Left colon (tissue), 2 donors: Measurements from ENCODE around the gene METTL21A. TPM values are rescaled to one million over a fixed set of nuclear protein-coding genes. Genes with fewer than 3 reads are reported as not detected.

Source experiments
- ATAC-seq: fragments of 200-7000 bp; cut with Tn5 transposase; one replicate; pipeline ENCODE4 v1.9.1; 2020; ENCODE audit warnings: mild to moderate bottlenecking, moderate library complexity
- DNase-seq, 2 donors: peaks; one replicate each; pipeline ENCODE4 v3.0.0-alpha.2; 2020
- intact Hi-C, 2 donors: fragments of 100-400 bp; cut with DNase I in 1 of 2; cut with micrococcal nuclease in 1 of 2; formaldehyde crosslinking; loops; one replicate each; pipeline versions ENCODE4 v1.11.2 to v1.14.0; 2022; cut with DNase I, micrococcal nuclease
- total RNA-seq, 2 donors: library from RNA; stranded (reverse); fragmentation: NEBNext Ultra II Directional; extraction: Animal tissue kit (Norgen Biotek cat#: 25700); gene quantifications; one replicate each; pipeline ENCODE4 v1.2.1, GENCODE V29; 2021
- donor health status: DM: no; HTN: no; CAD: no.
- donor health status: DM: yes; HTN: yes; CAD: no.

Gene METTL21A
- total RNA-seq, 2 donors from 2014 or later = 16.3 to 16.5 TPM

DNA sequence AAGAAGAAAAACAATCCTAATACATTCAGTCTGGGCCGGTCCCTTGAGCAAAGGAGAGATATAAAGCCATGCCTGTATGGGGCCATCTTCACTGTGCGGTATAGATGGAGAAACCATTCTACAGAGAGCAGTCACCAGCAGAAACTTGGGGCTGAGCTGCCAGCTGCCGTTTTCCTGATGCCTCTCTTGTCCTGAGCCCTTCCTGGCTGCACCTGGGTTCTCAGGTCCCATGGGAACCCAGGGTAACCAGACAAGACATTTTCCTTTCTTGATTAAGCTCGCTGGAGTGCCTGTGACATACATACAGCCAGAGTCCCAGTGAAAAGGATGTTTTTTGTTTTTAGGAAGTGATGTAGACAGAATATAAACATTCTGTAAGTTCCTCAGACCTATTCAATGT lies 5.3 kb upstream of the METTL21A start:
- DNase-seq (no peak), ATAC-seq (no peak)
- intact Hi-C loops = no loop called here

- no peak for DNase-seq
- intact Hi-C loops = no loop called here
- ATAC-seq = no peak
These were observed 4.4 kb upstream of the METTL21A start for GRCh38 chr2:207629553-207629952.

- intact Hi-C loops = no loop called here
- ATAC-seq (peak; percentile 53), DNase-seq (peak; percentile 53 to 81)
These were observed 795 bp downstream of the METTL21A start for GRCh38 chr2:207624185-207625013.

GRCh38 chr2:207621501-207622039 lies 3.6 kb downstream of the METTL21A start:
- ATAC-seq (no peak), DNase-seq (no peak)
- intact Hi-C loops = no loop called here

DNA sequence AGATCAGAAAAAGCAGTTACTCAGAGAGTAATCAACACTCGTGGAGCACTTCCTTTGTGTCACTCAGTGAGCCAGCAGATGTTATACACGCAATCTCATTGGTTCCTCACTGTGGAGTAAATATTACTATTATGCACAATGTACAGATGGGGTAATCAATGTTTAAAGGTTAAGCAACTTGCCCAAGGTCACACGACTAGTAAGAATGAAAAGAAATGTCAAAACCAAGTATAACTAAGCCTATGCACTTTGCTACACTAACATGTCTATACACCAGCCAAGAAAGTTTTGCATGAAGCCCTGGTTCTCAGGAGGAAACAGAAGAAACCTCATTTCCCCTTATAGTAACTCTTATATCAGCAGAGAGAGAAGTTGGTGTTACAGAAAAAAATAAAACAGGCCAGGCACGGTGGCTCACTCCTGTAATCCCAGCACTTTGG lies 5.4 kb downstream of the METTL21A start:
- ATAC-seq (no peak), DNase-seq (no peak)

DNA sequence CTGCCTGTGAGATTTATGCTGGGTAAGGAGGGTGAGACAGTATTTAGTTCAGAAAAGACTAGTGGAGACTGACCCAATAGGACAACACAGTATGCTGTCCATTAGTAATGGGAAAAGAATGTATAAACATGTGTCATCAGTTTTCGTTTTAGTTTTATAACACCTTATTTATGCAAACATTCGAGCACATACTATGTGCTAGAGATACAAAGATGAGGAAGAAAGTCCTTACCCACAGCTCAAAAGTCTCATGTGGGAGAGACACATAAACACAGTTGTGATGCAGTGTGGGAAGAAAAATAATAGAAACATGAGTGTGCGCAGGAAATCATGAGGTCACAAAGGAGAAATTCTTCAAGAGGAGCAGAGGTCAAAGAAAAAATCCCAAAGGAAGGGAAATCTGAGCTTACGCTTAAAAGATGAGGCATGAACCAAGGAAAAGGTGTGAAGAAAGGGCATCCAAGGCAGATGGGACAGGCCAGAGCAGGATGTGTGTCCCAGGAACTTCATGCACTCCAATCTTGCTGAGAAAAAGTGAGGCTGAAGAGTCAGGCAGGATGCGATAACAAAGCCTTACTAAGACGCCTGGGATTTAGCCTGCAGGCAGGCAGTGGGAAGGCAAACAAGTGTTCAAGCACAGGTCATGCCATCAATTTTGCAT lies 8.1 kb downstream of the METTL21A start:
- ATAC-seq (peak; percentile 23), DNase-seq (no peak)
- intact Hi-C loops = no loop called here

More for the DNA sequence above, 5.4 kb downstream of the METTL21A start:
- intact Hi-C loops = no loop called here

DNA sequence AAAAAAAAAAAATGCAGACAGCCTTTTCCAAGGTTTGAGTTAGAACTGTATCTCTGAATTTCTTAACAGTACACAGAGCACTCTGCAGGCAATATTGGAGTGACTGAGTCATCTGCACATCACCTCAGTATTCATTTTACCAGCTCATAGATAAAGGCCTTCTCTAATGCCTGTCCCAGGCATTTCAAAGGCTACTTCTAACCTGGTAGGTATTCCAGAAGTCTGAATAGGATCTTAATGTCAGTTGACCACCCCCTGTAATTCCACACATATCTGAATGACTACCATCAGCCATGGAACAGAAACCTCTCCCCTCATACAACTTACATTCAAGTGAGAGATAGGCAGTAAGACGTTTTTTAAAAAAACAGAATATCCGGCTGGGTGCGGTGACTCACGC lies 9.0 kb downstream of the METTL21A start:
- intact Hi-C loops = no loop called here
- ATAC-seq = no peak
- DNase-seq = no peak

- intact Hi-C loops = no loop called here
- DNase-seq = no peak
- ATAC-seq = no peak
These were observed 10.4 kb downstream of the METTL21A start for GRCh38 chr2:207614824-207615223.

DNA sequence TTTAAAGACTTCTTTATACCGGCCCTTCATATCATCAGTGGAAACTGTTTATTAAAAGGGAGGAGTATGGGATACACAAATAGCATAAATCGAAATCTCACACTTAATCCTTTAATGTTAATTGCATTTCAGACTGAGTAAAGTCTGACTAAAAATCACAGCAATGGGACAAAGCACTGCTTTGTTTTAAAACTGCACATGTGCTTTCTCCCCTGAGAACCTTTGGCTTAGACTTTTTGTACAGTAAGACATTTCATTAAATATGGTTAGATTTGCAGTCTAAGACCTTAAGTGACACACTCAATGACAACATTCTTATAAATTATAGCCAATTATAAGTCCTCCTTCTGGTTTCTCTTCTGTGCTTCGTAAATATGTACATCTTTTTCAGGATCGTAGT lies 12.5 kb downstream of the METTL21A start:
- intact Hi-C loops = no loop called here
- DNase-seq (no peak), ATAC-seq (no peak)

DNA sequence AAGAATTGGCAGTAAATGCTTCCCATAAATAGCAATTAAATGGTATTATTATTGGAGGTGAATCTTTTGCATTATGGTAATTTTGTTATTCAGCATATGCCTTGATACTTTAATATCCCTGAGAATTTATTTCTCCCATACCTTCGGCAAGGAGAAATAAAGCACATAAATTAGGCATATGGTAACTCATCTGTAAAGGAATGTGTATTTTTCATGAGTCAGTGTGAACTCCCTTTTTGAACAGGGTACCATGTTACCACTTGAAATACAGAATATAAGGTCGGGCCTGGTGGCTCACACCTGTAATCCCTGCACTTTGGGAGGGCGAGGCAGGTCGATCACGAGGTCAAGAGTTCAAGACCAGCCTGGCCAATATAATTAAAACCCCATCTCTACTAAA lies 18.4 kb downstream of the METTL21A start:
- intact Hi-C loops = no loop called here
- DNase-seq (no peak), ATAC-seq (no peak)

GRCh38 chr2:207606399-207606798 lies 18.8 kb downstream of the METTL21A start:
- ATAC-seq = no peak
- DNase-seq = no peak
- intact Hi-C loops = no loop called here

- ATAC-seq (no peak), DNase-seq (no peak)
- intact Hi-C loops = no loop called here
These were observed 21.7 kb downstream of the METTL21A start for GRCh38 chr2:207603486-207603885.

DNA sequence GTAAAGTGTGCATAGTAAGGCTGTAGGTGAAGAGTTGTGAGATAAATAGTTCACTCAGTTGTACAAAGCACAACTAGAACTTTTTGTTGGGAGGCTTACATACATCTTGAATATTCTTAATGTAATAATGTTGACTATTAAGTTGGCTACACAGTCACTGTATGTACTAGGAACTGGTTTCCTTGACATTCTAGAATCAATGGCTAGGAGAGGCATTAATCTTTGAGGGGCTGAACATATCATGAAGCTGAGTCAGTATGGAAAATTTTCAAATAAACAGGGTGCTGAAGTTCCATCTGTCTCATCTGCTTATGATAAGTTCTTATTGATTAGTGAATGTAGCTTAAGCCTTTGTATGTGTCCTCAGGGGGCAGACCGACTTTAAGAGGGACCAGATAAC lies 23.4 kb downstream of the METTL21A start:
- intact Hi-C loops = no loop called here
- ATAC-seq (no peak), DNase-seq (no peak)

DNA sequence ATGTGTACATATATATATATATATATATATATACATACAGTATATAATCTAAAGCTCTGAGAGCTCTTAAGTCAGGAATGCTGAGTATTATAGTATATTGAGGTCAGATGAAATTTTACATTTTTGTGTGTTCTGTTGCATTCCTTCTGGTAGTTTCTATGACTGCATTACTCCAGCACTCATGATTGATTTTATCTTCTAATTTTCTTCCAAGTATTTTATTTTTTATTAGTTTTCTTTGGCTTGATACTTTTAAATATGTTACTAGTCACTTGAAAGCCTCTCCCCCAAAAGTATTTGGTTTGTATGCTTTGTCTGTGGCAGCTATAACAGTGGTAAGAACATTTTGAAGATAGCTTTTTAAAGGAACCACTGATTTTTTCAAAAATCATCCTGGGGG lies 25.0 kb downstream of the METTL21A start:
- DNase-seq = no peak
- intact Hi-C loops = no loop called here
- no peak for ATAC-seq

GRCh38 chr2:207599636-207600035 lies 25.6 kb downstream of the METTL21A start:
- ATAC-seq = no peak
- intact Hi-C loops = no loop called here
- DNase-seq = no peak

DNA sequence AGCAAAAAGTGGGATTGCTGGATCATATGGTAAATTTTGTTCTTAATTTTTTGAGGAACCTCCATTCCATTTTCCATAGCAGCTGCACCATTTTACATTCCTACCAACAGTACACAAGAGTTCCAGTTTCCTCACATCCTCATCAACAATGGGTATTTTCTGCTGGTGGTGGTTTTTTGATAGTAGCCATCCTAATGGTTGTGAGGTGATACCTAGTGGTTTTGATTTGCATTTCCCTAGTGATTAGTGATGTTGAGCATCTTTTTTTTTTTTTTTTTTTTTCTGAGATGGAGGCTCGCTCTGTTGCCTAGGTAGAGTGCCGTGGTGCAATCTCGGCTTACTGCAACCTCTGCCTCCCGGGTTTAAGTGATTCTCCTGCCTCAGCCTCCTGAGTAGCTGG lies 30.5 kb downstream of the METTL21A start:
- intact Hi-C loops = no loop called here
- ATAC-seq (no peak), DNase-seq (no peak)

DNA sequence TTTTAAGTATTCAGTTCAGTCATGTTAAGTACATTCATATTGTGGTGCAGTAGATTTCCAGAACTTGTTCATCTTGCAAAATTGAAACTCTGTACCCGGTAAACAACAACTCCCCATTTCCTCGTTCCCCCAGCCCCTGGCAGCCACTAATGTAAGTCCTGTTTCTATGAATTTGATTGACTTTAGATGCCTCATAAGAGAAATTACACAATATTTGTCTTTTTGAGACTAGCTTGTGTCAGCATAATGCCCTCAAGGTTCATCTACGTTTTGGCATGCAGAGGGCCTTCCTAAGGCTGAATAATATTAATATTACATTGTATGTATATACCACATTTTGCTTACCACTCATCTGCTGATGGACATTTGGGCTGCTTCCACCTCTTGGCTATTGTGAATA lies 30.9 kb downstream of the METTL21A start:
- intact Hi-C loops = no loop called here
- no peak for ATAC-seq

DNA sequence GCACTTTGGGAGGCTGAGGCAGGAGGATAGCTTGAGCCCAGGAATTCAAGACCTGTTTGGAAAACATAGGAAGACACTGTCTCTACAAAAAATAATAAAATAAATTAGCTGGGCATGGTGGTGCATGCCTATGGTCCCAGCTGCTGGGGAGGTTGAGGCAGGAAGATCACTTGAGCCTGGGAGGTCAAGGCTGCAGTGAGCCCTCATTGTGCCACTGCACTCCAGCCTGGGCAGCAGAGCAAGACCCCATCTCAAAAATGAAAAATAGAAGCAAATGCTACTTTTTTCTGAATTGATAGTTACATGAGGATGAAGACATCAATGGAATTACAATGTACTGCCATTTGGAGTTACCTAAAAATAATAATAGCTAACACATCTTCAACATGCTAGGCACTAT lies 31.9 kb downstream of the METTL21A start:
- DNase-seq (no peak), ATAC-seq (no peak)
- intact Hi-C loops = no loop called here

More for the DNA sequence above, 30.9 kb downstream of the METTL21A start:
- DNase-seq = no peak

DNA sequence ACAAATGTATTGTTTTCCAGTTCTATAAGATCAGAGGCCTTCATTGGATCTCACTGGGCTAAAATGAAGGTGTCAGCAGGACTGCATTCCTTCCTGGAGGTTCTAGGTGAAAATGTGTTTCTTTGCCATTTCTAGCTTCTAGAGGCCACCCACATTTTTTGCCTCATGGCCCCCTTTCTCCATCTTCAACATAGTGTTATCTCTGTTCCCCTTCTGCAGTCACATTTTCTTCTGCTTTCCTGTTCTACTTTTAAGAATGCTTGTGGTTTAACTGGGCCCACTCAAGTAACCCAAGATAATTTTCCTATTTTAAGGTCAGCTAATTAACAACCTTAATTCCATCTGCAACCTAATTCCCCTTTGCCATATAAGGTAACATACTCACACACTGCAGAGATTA lies 36.1 kb downstream of the METTL21A start:
- ATAC-seq = no peak
- intact Hi-C loops = no loop called here
- DNase-seq = no peak

- ATAC-seq (no peak), DNase-seq (no peak)
- intact Hi-C loops = no loop called here
These were observed 37.9 kb downstream of the METTL21A start for GRCh38 chr2:207587305-207587704.
